Globus pallidus (tissue), 1 donor: Measurements from ENCODE around the gene GPC6.

Source experiments
- DNase-seq: peaks from one replicate; pipeline ENCODE4 v3.0.0-alpha.2; 2015; ENCODE audit warnings: low spot score

GPC6 gene

DNA sequence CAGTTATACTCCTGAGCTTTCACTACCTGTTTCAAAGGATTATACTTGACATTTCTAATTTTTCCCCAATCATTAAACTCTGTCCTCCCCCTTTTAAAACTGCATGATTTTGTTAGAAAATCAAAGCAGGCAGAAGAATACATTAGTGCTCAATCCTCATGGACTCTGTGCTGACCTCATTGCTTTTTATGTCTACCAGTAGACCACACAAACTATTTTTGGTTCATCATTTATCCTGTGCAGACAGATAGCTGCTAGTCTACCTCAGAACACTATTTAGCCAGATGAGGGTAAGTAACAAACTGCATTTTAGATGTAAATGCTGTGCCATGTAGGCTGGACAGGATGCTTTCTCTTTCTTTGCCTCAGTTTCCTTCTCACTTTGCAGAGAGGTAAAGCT lies 1016.9 kb downstream of the GPC6 start:
- DNase-seq, result no peak

DNA sequence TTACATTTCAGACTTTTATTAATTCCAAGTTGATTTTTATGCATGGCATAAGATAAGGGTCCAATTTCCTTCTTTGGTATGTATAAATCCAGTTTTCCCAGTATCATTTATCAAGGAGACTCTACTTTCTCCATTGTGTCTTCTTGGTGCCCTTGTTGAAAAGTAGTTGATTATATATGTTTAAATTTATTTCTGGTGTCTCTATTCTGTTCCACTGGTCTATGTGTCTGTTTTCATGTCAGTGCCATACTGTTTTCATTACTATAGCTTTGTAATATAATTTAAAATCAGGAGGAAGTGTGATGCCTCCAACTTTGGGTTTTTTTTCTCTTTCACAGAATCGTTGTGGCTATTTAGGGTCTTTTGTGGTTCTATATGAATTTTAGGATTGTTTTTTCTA lies 1019.9 kb downstream of the GPC6 start:
- DNase-seq, result no peak

DNA sequence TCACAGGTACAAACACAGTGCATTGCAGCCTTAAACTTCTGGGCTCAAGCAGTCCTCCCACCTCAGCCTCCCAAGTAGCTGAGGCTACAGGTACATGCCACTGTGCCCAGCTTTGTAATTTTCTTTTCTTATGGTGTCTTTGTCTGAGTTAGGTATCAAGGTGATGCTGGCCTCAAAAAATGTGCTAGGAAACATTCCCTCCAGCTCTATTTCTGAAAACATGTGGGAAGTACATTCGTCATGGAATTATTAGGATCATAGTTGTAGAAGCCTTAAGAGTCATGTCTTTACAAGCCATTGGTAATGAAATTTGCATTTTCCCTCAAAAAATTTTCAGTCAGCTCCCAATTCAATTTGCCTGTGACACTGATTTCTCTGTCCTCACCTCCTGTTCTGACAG lies 1021.3 kb downstream of the GPC6 start:
- no peak for DNase-seq

DNA sequence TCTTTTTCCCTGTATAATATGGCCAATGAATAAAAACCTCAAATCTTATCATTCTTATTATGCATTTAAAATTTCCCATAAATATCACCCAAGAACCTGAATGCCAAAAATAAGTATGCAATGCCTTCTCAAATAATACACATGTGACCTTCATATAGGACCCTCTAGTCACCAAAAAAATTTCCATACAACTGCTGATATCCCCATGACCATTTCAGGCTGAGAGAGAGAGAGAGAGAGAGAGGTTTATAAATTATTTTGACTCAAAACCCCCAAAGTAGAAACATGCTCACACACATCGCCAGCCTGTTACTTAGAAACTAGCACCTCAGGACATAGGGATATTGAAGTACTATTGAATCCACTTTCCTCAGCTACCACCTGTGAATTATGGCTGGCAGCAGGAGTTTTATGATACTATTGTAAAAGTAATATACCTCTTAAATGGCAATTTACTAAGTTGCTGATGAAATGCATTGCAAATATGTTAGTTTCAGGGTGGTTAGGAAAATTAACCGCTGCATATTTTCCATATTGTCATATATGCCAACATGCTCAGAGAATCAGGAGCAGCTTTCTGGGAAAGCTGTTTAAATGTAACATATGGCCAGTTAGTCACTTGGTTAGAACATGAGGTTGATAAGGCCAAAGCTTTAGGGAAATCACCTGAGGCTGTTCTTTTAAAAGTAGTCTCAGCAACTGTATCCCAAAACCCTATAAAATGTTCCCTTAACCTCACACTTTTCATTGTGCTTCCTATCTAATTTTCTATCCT lies 1022.0 kb downstream of the GPC6 start:
- DNase-seq, result no peak

DNA sequence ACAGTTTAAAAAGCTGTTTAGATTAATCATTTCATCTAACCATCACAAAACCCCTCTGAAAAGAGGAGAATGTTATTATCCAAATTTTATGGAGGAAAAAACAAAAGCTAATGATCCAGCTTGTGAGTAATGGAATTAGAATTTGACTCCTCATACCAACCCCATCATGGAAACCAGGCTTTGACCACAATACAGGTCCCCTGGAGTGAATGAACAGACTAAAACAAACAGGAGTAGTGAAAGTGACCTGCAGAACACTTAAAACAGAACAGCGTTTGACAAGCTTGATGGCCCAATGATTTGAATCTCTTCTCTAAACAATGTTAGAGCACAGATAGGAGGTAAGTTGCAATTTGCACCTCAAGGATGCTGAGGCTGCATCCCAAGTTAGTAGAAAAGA lies 1022.9 kb downstream of the GPC6 start:
- no peak for DNase-seq

DNA sequence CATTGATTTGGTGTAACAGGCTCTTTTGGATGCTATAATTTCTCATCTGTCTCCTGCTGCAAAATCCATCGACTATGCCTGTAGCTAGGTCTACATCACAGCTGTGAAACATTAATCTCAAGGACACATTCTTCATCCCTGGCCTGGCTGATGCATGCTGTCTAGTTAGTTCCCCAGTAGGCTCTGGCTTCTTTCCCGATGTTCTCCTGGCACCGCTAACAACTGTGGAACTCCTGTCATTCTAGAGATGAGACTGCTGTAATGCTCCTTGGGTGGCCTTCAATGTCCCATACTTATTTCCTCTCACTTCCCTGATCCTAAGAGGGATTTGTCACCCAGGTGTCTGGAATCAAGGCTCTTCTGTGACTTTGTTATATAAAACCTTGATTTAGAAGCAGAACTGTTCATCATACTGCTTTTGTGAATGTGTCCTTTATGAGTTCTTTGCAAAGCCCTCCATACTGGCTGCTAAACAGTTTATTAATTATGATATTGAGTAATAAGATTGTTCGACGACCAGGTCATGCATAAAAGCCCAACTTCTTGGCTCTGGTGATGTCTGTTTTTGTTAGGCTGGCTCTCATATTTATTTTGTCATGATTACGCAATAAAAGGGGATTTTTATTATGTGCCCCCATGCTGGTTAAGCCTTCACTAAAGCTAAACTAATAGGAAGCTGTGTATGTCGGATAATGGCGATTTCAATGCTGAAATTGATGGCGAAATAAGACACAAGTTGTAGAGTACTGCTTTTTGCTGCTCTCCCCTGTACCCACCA lies 1025.4 kb downstream of the GPC6 start:
- DNase-seq, result no peak

DNA sequence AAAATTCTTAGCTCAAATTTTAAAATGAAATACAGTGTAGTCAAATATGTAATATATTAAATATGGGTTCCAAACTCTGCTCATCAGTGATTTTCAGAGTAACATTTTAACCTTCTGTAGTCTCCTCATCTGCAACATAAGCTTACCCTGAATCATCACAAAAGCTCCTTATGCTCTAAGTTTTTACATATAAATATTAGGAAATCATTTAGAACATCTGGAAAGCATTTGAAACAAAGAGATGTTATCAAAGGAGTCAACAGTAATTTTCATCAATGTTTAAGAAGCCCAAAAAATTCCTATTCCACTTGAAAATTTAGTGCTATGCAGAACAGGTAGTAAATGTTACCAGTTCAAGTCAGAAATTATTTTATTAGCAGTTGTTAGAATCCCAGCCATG lies 1028.1 kb downstream of the GPC6 start:
- DNase-seq, result no peak

DNA sequence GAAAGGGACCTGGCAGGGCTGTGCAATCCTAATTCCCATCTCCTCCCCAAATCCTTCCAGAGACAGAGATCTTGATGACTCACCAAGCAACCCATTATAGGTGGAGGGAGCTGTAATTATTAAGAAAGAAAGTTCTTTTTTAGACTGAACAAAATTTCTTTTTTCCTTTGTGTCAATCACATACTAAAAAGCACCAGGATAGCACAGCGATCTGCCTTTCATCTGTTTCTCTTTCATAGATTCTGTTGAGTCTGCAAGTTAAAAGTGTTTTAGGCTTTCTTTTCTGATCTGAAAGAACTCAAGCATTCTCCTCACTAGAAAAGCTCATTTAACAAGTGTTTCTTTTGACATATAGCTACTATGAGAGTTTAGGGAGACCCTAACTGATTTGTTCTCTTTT lies 1030.1 kb downstream of the GPC6 start:
- DNase-seq, result no peak

DNA sequence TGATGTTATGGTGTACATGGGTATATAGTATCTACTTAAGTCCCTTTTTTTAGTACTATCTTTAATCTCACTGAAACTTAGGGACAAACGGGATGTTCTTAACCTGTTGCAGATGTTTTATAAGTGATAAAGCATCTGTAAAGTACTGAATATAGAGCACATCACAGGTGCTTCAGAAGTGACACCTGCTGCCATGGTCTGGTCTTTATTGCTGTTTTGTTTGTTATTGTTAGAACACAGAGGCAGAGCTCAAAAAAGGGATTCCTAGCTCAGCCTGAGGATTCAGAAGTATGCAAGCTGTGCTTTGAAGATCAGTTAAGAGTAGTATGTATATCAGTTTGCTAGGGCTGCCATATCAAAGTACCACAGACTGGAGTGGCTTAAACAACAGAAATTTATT lies 1033.4 kb downstream of the GPC6 start:
- DNase-seq, result no peak

DNA sequence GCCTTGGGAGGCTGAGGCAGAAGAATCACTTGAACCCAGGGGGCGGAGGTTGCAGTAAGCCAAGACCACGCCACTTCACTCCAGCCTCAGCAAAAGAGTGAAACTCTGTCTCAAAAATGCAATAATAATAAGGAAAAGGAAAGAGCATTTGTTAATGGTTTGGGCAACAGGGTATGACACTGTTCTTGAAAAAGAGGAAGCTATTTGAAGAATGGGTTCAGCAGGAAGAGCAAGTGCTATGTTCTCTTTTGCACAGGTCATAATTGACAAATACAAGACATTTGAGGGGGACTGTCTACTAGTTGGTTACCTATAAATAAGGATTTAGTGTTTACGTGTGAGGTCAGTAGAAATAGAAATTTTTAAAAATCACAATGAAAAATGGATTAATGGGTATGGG lies 1034.6 kb downstream of the GPC6 start:
- no peak for DNase-seq

DNA sequence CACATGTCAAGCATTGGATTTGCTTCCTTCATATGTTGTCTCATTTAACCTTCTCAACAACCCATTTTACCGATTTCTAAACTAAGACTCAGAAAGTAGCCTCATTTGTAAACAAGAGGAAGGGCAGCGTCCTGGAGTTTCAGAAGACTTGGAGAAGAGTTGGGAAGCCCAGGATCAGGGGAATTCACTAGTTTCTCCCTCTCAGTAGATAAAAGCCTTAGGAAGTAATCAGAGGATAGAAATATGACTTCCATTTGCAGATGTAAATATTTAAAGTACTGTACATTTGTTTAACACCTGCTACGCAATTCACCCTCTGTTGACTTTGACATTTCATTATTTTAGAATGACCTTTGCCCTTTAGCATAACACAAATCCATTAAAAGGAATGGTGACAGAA lies 1036.4 kb downstream of the GPC6 start:
- no peak for DNase-seq

DNA sequence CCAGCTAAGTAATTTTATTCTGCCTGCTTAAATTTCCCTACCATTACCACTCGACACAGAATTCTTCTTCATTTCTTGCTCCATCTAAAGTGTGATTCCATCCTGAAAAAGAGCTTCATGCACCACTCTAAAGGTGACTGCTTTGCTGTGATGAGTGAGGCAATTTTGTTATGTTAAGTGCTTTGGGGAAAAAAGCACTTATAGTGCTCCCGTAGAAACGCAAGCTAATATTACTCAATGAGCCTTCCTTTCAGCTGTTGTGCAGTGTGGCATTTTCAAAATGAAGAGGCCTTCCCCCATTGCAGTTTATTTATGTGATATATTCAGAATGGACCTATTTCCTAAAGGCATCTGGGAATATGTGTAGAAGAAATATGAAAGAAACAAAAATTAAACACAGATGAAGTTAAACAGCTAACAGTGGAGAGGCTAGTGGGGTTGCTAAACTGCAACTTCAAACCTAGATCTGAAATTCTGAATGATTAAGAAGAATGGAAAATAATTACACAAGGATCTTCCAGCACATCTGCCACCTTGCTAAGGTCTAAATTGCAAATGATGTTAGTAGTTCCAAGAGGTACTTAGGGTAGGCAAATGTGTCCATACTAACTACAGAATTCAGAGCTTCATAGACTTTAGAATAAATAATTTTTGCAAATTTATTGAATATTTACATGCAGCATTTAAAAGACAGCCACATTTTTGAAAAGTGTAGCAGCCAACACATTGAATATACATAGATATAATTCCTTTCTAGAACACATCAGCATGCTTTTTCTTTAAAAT lies 1041.2 kb downstream of the GPC6 start:
- DNase-seq, result no peak

DNA sequence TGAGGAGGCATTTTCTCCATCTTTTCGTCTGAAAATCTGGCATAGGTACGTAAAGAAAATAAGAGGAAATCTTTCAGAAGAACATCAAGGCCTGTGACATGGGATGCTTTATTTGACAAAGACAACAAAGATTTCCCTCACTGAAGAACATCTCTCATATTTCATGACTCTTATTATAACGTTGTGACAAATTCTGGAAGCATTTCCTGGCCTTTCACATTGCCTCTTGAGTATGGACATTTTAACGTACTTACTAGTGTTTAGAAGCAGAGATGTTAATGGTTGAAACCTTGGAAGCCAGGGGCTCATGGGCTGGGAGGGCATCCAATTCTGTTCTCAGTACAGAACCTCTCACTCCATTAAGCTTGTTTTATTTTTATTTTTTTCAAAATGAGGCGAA lies 1042.1 kb downstream of the GPC6 start:
- no peak for DNase-seq

DNA sequence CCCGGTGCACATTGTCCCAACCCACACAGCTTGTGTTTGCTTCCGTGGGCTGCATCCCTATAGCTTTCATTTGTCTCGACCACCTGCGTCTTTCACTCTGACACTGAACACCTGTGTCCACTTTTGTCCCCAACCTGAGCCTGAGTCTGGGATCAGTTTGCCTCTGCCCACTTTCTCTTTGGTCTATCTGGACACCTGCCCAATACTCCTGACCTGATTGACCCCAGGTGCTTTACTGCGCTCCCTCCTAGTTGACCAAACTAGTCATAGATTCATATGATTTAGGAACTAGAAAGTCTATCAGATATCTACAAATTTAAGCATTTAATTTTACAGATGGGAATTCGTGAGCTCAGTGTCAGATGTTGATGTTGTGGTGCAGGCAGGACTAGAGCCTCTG lies 1043.0 kb downstream of the GPC6 start:
- DNase-seq, result no peak

DNA sequence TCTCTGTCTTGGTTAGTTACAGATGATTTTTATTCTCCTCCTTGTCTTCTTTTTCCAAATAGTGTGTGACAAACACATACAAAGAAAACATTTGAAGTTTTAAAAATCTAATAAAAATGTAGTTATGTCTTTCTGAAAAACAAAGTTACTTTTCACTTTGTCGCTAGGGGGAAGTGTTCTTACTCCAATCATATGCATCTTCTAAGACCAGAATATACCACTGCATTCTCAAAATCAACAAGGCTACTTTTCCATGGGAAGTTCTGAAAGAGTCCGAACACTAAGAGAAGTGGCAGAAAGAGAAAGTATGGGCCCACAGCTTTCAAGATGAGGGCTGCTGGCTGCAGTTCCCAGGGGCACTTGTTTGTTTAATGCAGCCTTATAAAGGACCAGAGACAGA lies 1043.9 kb downstream of the GPC6 start:
- DNase-seq, result no peak

DNA sequence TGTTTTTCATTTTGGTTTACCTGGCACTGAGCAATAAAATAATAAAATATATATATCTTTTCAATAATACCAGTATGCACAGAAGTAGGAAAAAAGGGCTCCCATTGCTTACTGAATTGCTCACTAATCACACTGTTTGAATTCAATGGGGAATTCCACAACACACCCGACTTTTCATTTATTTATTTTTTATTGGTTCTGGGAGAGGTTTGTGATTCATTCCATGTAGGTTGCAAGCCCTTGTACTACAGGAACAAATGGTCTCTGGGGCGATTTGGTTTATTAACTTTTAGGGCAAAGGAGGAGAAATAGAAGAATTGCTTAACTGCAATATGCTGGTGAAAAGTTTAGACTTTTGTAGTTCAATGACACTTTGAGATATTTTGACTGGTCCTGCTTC lies 1045.4 kb downstream of the GPC6 start:
- no peak for DNase-seq

DNA sequence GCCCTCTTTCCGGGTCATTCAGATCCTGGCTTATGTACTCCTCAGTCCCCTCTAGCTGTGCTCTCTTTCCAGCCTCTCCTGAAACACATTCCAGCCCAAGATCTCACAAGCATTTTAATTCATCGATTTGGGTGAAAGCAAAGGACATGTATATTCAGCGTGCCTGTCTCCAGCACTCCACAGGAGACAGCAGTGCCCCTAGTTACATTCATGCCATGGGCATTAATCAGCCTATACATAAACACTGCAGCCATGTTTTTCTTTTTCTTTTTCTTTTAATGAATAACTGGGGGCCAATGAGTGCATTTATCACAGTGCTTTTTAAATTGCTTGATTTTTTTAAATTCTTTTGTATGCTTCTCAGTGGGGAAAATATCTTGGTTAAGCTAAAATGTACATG lies 1053.7 kb downstream of the GPC6 start:
- no peak for DNase-seq

DNA sequence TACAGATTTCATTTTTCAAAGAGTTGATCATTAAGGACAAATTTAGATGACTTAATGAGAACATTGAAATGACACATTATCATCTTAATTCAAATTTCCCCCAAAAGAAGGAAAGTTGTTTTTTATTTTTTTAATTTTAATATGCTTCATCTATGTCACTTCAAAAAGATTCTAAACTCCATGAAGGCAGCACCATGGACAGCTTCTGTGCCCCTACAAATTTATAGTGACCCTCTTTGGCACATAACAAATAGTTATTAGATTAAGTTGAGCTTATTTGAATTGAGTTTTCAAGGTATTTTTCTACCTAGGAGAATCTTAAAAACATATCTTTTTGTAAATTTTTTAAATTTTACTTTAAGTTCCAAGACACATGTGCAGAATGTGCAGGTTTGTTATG lies 1054.2 kb downstream of the GPC6 start:
- DNase-seq, result no peak

DNA sequence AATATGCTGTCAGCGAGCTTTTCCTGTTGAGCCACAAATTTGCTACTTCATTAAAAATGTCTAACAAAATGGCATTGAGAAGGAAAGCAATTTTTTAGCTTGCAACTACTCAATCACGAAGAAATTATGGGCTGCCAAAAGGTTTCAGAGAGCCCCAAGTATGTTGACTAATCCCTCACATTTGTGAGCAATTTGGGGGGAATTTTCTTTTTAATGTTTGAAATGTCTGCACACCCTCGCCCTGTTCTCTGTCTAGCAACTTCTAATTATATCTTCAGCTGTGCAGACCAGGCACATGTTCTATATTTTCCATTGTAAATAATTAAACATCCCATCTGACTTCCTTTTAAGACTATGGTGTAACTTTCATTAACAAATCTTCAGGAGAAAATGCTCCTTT lies 1060.0 kb downstream of the GPC6 start:
- DNase-seq, result no peak

DNA sequence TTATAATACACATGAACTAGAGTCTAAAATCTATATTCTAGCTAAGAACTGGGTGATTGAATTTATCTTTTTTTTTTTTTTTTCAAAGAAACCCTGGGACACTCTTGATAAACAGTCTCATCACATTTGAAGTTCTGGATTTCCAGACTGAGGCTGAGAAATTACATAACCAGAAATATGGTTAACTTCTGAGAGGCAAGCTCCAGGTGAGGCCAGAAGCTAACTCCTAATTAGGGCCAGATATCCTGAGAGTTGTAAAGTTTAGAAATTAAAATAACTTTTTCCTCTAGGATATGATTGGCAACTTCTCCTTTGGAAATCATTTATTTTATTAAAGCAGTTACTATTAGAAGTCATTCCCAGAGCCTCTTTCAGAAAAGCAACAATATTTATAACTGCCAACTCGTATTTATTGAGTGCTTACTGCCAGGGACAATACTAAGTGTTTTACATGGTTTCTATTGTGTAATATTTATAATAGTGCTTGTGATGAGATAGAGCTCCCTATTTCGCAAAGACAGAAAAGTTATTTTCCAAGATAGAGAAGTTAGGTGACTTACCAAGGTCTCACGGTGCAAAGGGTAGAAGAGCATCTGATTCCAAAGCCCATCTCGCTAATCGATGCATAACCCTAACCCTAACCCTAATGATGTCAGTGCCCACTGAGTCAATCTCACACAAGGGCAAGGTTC lies 1065.2 kb downstream of the GPC6 start:
- no peak for DNase-seq

DNA sequence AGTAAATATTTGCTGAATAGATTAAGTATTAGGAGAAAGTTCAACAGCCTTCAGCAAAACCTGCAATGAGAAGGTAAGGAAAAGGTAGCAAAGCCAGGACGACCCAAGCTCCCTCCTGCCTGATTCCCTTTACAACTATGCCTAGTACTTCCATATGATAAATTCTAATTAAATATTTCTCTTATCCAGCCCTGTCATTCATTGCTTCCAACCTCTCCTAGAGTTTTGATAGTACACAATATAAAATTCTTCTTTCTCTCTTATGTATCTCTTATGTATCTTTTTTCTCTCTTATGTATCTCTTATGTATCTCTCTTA lies 1065.7 kb downstream of the GPC6 start:
- no peak for DNase-seq

DNA sequence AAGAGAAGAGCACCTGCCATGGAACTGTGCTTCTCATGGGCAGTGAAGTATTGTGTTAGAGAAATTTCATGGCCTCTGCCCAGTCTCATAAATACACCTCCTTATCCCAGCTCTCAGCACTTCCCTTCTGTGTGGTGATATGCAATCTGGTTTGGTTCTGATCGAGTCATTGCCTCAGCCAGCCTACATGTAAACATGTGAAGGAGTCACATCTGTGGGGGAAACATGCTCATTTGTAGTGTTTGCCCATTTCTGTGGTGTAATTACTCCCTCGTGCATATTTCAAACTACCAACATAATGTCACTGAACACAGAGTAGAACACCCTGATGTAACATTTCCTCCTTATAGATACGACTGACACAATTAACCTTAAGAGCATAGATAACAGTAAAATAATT lies 1069.9 kb downstream of the GPC6 start:
- no peak for DNase-seq

DNA sequence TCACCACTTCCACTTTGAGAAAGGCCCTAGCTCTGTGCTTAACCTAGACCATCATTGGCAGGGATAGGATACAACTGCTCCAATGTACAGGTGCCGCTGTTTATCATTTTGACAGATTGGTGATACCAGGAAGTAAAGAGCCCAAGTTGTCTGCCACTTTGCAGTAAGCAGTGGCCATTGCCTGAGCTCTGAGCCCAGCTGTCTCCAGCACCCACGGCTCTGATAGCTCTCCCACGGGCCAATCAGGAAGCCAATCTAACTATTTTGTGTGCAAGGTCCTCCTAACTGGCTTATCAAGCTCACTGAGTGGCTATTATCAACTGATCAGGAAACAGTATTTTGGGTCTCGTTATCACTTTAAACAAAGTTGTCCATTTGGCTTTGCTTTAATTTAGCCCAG lies 1071.7 kb downstream of the GPC6 start:
- no peak for DNase-seq
